HepG2 (cell line): ENCODE measurements around the gene MIB2. TPM values are rescaled to one million over a fixed set of nuclear protein-coding genes. Genes with fewer than 3 reads are reported as not detected.

ENCODE experiments used
- BRCA1 ChIP-seq: sonication (generic); formaldehyde crosslinking; IDR thresholded peaks from 2 replicates; pipeline ENCODE4 v1.4.0; 2020; ENCODE audit warnings: missing genetic modification reagents
- JUN ChIP-seq: sonication (generic); formaldehyde crosslinking; IDR thresholded peaks from 2 replicates; pipeline ENCODE4 v1.4.0; 2020; ENCODE audit warnings: mild to moderate bottlenecking, missing genetic modification reagents
- NFIB ChIP-seq: sonication (generic); formaldehyde crosslinking; IDR thresholded peaks from 2 replicates; pipeline ENCODE4 v1.9.0; 2021; ENCODE audit warnings: missing genetic modification reagents, mild to moderate bottlenecking, borderline replicate concordance
- RNF219 ChIP-seq: sonication (generic); formaldehyde crosslinking; IDR thresholded peaks from 2 replicates; pipeline ENCODE4 v1.5.0; 2020; ENCODE audit warnings: mild to moderate bottlenecking, missing genetic modification reagents
- ZNF333 ChIP-seq: sonication (generic); formaldehyde crosslinking; IDR thresholded peaks from 2 replicates; pipeline ENCODE4 v1.4.0; 2020; ENCODE audit warnings: mild to moderate bottlenecking, missing genetic modification reagents, borderline replicate concordance
- ZNF501 ChIP-seq: sonication (generic); formaldehyde crosslinking; IDR thresholded peaks from 2 replicates; pipeline ENCODE4 v1.5.1; 2020; ENCODE audit warnings: mild to moderate bottlenecking, moderate library complexity, missing genetic modification reagents
- ZNF512B ChIP-seq: sonication (generic); formaldehyde crosslinking; IDR thresholded peaks from 2 replicates; pipeline ENCODE4 v1.5.1; 2020; ENCODE audit warnings: missing genetic modification reagents, mild to moderate bottlenecking, borderline replicate concordance
- ZUFSP ChIP-seq: sonication (generic); formaldehyde crosslinking; IDR thresholded peaks from 2 replicates; pipeline ENCODE4 v1.9.0; 2021; ENCODE audit warnings: missing genetic modification reagents, mild to moderate bottlenecking, borderline replicate concordance
- polyA plus RNA-seq, 8 experiments: library from polyadenylated mRNA; depleted of rRNA in 3 of 8; stranded (reverse) in 7 of 8; unstranded in 1 of 8; fragments of >200 nt; fragmentation: Illumina TruSeq in 4 of 8; extraction: Trizol in 4 of 8; gene quantifications; 2 replicates each; pipeline versions ENCODE4 v1.2.1 to v1.2.3, GENCODE V29; 2011 to 2016; ENCODE audit warnings: low read depth in 4 of 8, missing spikeins in 1 of 8, mixed read lengths in 1 of 8; ENCODE audit not compliant: insufficient read depth in 1 of 8
- total RNA-seq, 5 experiments: library from RNA; depleted of rRNA; stranded (reverse); fragments of >200 nt; fragmentation: Illumina TruSeq; extraction: Trizol; gene quantifications; 2 replicates each; pipeline ENCODE4 v1.2.3, GENCODE V29; 2016; ENCODE audit warnings: low read depth in 1 of 5
- TF ChIP-seq, protein P1 (sequence below): sonication (generic); formaldehyde crosslinking; IDR thresholded peaks from 2 replicates; pipeline ENCODE4 v1.4.0; 2020; ENCODE audit warnings: missing genetic modification reagents
- TF ChIP-seq, protein P2 (sequence below), 2 experiments: sonication (generic) in 1 of 2; formaldehyde crosslinking in 1 of 2; IDR thresholded peaks; 2 replicates each; pipeline versions ENCODE4 v1.4.0 to v1.6.1; 2018 to 2020; ENCODE audit warnings: missing genetic modification reagents in 2 of 2, borderline replicate concordance in 1 of 2, low read depth in 1 of 2, mild to moderate bottlenecking in 1 of 2, missing biosample characterization in 1 of 2
- TF ChIP-seq, protein P3 (sequence below): sonication (generic); formaldehyde crosslinking; IDR thresholded peaks from 2 replicates; pipeline ENCODE4 v1.8.1; 2022; ENCODE audit warnings: low read depth, mild to moderate bottlenecking, missing genetic modification reagents

MIB2 gene
- total and polyA plus RNA-seq, 2 of the 13 experiments (the other 11 are each of a cell fraction or from before 2014, with no cell fraction given): 19.9 to 30.4 TPM

DNA sequence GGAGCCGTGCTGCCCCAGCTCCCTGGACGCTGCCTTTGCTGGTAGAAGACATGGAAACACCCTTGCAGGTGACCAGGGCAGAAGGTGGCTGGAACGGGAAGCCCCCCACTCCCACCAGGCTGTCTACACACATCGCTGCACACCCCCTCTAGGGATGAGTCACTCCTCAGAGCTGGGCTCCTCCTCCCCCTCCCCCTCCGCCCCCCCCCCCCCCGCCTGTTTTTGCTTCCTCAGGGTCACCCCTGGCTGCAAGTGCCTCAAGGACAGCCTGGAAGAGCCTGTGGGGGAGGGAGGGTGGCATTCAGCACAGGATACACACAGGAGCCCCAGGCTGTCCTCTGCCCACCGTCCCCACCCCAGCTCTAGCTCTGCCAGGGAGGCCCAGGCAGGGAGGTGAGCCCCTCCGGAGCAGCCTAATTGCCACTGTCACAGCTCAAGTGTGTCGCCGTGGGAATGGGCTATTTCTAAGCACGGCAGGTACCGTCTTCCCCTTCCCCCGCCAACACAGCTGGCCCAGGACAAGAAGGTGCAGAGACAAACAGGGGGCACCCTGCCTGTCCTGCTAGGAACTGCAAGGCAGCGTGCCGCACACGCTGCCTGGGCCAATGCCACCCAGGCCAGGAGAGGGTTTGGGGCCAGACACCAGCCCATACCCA, 17.9 kb upstream of the MIB2 start (continued):
- TF ChIP-seq, protein P1, sequence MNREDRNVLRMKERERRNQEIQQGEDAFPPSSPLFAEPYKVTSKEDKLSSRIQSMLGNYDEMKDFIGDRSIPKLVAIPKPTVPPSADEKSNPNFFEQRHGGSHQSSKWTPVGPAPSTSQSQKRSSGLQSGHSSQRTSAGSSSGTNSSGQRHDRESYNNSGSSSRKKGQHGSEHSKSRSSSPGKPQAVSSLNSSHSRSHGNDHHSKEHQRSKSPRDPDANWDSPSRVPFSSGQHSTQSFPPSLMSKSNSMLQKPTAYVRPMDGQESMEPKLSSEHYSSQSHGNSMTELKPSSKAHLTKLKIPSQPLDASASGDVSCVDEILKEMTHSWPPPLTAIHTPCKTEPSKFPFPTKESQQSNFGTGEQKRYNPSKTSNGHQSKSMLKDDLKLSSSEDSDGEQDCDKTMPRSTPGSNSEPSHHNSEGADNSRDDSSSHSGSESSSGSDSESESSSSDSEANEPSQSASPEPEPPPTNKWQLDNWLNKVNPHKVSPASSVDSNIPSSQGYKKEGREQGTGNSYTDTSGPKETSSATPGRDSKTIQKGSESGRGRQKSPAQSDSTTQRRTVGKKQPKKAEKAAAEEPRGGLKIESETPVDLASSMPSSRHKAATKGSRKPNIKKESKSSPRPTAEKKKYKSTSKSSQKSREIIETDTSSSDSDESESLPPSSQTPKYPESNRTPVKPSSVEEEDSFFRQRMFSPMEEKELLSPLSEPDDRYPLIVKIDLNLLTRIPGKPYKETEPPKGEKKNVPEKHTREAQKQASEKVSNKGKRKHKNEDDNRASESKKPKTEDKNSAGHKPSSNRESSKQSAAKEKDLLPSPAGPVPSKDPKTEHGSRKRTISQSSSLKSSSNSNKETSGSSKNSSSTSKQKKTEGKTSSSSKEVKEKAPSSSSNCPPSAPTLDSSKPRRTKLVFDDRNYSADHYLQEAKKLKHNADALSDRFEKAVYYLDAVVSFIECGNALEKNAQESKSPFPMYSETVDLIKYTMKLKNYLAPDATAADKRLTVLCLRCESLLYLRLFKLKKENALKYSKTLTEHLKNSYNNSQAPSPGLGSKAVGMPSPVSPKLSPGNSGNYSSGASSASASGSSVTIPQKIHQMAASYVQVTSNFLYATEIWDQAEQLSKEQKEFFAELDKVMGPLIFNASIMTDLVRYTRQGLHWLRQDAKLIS: no peak
- TF ChIP-seq JUN (CRISPR knock-in tag): no peak
- TF ChIP-seq, protein P2, sequence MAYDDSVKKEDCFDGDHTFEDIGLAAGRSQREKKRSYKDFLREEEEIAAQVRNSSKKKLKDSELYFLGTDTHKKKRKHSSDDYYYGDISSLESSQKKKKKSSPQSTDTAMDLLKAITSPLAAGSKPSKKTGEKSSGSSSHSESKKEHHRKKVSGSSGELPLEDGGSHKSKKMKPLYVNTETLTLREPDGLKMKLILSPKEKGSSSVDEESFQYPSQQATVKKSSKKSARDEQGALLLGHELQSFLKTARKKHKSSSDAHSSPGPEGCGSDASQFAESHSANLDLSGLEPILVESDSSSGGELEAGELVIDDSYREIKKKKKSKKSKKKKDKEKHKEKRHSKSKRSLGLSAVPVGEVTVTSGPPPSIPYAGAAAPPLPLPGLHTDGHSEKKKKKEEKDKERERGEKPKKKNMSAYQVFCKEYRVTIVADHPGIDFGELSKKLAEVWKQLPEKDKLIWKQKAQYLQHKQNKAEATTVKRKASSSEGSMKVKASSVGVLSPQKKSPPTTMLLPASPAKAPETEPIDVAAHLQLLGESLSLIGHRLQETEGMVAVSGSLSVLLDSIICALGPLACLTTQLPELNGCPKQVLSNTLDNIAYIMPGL (CRISPR knock-in tag; IDR thresholded peaks at IDR 0.05; ENCODE audit: borderline replicate concordance in 1 of 2, low read depth in 1 of 2): 0 out of 4 replicates have a peak, but pooled peaks of 1 of the 2 experiments have one; percentile 40
- no peak for TF ChIP-seq ZNF333 (CRISPR knock-in tag)
- TF ChIP-seq, protein P3, sequence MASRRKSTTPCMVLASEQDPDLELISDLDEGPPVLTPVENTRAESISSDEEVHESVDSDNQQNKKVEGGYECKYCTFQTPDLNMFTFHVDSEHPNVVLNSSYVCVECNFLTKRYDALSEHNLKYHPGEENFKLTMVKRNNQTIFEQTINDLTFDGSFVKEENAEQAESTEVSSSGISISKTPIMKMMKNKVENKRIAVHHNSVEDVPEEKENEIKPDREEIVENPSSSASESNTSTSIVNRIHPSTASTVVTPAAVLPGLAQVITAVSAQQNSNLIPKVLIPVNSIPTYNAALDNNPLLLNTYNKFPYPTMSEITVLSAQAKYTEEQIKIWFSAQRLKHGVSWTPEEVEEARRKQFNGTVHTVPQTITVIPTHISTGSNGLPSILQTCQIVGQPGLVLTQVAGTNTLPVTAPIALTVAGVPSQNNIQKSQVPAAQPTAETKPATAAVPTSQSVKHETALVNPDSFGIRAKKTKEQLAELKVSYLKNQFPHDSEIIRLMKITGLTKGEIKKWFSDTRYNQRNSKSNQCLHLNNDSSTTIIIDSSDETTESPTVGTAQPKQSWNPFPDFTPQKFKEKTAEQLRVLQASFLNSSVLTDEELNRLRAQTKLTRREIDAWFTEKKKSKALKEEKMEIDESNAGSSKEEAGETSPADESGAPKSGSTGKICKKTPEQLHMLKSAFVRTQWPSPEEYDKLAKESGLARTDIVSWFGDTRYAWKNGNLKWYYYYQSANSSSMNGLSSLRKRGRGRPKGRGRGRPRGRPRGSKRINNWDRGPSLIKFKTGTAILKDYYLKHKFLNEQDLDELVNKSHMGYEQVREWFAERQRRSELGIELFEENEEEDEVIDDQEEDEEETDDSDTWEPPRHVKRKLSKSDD: 0 out of 2 replicates have a peak, but pooled peaks have one; percentile 32
- no peak for TF ChIP-seq ZNF501 (CRISPR knock-in tag)
- no peak for TF ChIP-seq BRCA1
- no peak for TF ChIP-seq ZUFSP (CRISPR knock-in tag)
- no peak for TF ChIP-seq RNF219
- TF ChIP-seq ZNF512B (CRISPR knock-in tag): peak; percentile 32; the same call in 1 of the 2 replicates
- no peak for TF ChIP-seq NFIB (CRISPR knock-in tag)
